ENCODE measurements around the gene STARD10. TPM values are rescaled to one million over a fixed set of nuclear protein-coding genes. Genes with fewer than 3 reads are reported as not detected.

STARD10 gene
- total RNA-seq, 1 donor from 2014 or later = 38.4 TPM

GRCh38 chr11:72716788-72717435 lies 76.9 kb downstream of the STARD10 start:
- H3K27ac ChIP-seq (ENCODE audit: low read depth, low read length) = no peak overlapping the region
- Mint-ChIP-seq H3K4me1 (ENCODE audit: low read depth, unreplicated experiment) (peaks cover 24% of the 10 kb centered on the region), H3K4me3 (ENCODE audit: unreplicated experiment) (no peak overlapping the region), H3K27me3 (ENCODE audit: low read depth, unreplicated experiment) (peaks cover 2% of the 10 kb centered on the region), H3K27ac (ENCODE audit: unreplicated experiment) (no peak overlapping the region), H3K9me3 (ENCODE audit: unreplicated experiment) (no peaks in the 10 kb centered on the region), H3K36me3 (ENCODE audit: low read depth, unreplicated experiment) (peaks cover 7% of the 10 kb centered on the region)
- peaks cover 2% of the 10 kb centered on the region for H3K36me3 ChIP-seq (ENCODE audit: insufficient read depth, low read length)
- H3K9ac ChIP-seq (ENCODE audit: low read length) = no peak overlapping the region
- H4K20me1 ChIP-seq (ENCODE audit: insufficient read depth, low read length) = peaks cover 87% of the 10 kb centered on the region
- no peak overlapping the region for H3K4me2 ChIP-seq (ENCODE audit: low read length)
- peaks cover 30% of the 10 kb centered on the region for H3K4me1 ChIP-seq (ENCODE audit: insufficient read depth, low read length)
- H3K79me2 ChIP-seq (ENCODE audit: insufficient read depth, low read length) = peaks cover 60% of the 10 kb centered on the region
- TF ChIP-seq CTCF (IDR thresholded peaks at IDR 0.05; ENCODE audit: insufficient read depth, low read depth, low read length) = no peak
- H3K9me3 ChIP-seq (ENCODE audit: insufficient read depth, low read depth, low read length) = no peaks in the 10 kb centered on the region
- FAIRE-seq = no peak
- H3K4me3 ChIP-seq (ENCODE audit: insufficient read depth, low read depth, low read length) = no peak overlapping the region
- no peaks in the 10 kb centered on the region for H3K27me3 ChIP-seq (ENCODE audit: insufficient read depth, low read length)
- H2AFZ ChIP-seq (ENCODE audit: low read depth, low read length) = no peak overlapping the region
- no peak for DNase-seq (ENCODE audit: low read depth)

- Mint-ChIP-seq H3K27ac (ENCODE audit: unreplicated experiment) (no peak overlapping the region), H3K27me3 (ENCODE audit: low read depth, unreplicated experiment) (peaks cover 2% of the 10 kb centered on the region), H3K36me3 (ENCODE audit: low read depth, unreplicated experiment) (peaks cover 9% of the 10 kb centered on the region), H3K4me3 (ENCODE audit: unreplicated experiment) (no peak overlapping the region), H3K9me3 (ENCODE audit: unreplicated experiment) (no peaks in the 10 kb centered on the region), H3K4me1 (ENCODE audit: low read depth, unreplicated experiment) (peaks cover 19% of the 10 kb centered on the region)
- DNase-seq (ENCODE audit: low read depth) = no peak
- no peak overlapping the region for H2AFZ ChIP-seq (ENCODE audit: low read depth, low read length)
- H3K79me2 ChIP-seq (ENCODE audit: insufficient read depth, low read length) = peaks cover 53% of the 10 kb centered on the region
- H3K27ac ChIP-seq (ENCODE audit: low read depth, low read length) = no peak overlapping the region
- H3K4me2 ChIP-seq (ENCODE audit: low read length) = no peak overlapping the region
- FAIRE-seq = no peak
- peaks cover 2% of the 10 kb centered on the region for H3K36me3 ChIP-seq (ENCODE audit: insufficient read depth, low read length)
- no peaks in the 10 kb centered on the region for H3K27me3 ChIP-seq (ENCODE audit: insufficient read depth, low read length)
- H3K4me3 ChIP-seq (ENCODE audit: insufficient read depth, low read depth, low read length) = no peak overlapping the region
- TF ChIP-seq CTCF (IDR thresholded peaks at IDR 0.05; ENCODE audit: insufficient read depth, low read depth, low read length) = no peak
- TF ChIP-seq EZH2 (IDR thresholded peaks at IDR 0.05; ENCODE audit: insufficient read depth, low read length) = no peak
- H3K9me3 ChIP-seq (ENCODE audit: insufficient read depth, low read depth, low read length) = no peaks in the 10 kb centered on the region
- no peak overlapping the region for H3K9ac ChIP-seq (ENCODE audit: low read length)
- H3K4me1 ChIP-seq (ENCODE audit: insufficient read depth, low read length) = peaks cover 24% of the 10 kb centered on the region
- peaks cover 91% of the 10 kb centered on the region for H4K20me1 ChIP-seq (ENCODE audit: insufficient read depth, low read length)
Observed at GRCh38 chr11:72716290-72716689, 77.6 kb downstream of the STARD10 start.

- Histone ChIP-seq H3K27me3 (ENCODE audit: insufficient read depth, low read length) (no peaks in the 10 kb centered on the region), H4K20me1 (ENCODE audit: insufficient read depth, low read length) (peaks cover 75% of the 10 kb centered on the region), H3K4me1 (ENCODE audit: insufficient read depth, low read length) (peaks cover 8% of the 10 kb centered on the region), H3K79me2 (ENCODE audit: insufficient read depth, low read length) (peaks cover 19% of the 10 kb centered on the region), H3K36me3 (ENCODE audit: insufficient read depth, low read length) (peaks cover 3% of the 10 kb centered on the region), H3K4me2 (ENCODE audit: low read length) (peak overlapping the region; percentile 77), H3K27ac (ENCODE audit: low read depth, low read length) (no peak overlapping the region), H2AFZ (ENCODE audit: low read depth, low read length) (no peak overlapping the region), H3K4me3 (ENCODE audit: insufficient read depth, low read depth, low read length) (no peak overlapping the region), H3K9ac (ENCODE audit: low read length) (peak overlapping the region; percentile 46), H3K9me3 (ENCODE audit: insufficient read depth, low read depth, low read length) (no peaks in the 10 kb centered on the region)
- Mint-ChIP-seq H3K9me3 (ENCODE audit: unreplicated experiment) (no peaks in the 10 kb centered on the region), H3K36me3 (ENCODE audit: low read depth, unreplicated experiment) (peaks cover 19% of the 10 kb centered on the region), H3K4me3 (ENCODE audit: unreplicated experiment) (no peak overlapping the region), H3K27me3 (ENCODE audit: low read depth, unreplicated experiment) (peaks cover 2% of the 10 kb centered on the region), H3K4me1 (ENCODE audit: low read depth, unreplicated experiment) (peaks cover 6% of the 10 kb centered on the region), H3K27ac (ENCODE audit: unreplicated experiment) (no peak overlapping the region)
- TF ChIP-seq EZH2 (IDR thresholded peaks at IDR 0.05; ENCODE audit: insufficient read depth, low read length) (no peak), CTCF (IDR thresholded peaks at IDR 0.05; ENCODE audit: insufficient read depth, low read depth, low read length) (no peak)
- FAIRE-seq (no peak), DNase-seq (ENCODE audit: low read depth) (no peak)
Observed at GRCh38 chr11:72712841-72713240, 81.0 kb downstream of the STARD10 start.

Measured in astrocyte (in vitro differentiated cells and primary cell).